CD4-positive, alpha-beta T cell treated with Interleukin-15 for 1 hour (primary cell): ENCODE results near the gene ASH1L.
"Not testable (repeated sequence)": the region's sequence is repeated elsewhere in the genome, so short reads cannot be mapped to it uniquely, and the experiment has no call there.

Experiments used
- DNase-seq: peaks from one replicate; pipeline ENCODE4 v3.0.0-alpha.2; 2020

ASH1L gene

DNA sequence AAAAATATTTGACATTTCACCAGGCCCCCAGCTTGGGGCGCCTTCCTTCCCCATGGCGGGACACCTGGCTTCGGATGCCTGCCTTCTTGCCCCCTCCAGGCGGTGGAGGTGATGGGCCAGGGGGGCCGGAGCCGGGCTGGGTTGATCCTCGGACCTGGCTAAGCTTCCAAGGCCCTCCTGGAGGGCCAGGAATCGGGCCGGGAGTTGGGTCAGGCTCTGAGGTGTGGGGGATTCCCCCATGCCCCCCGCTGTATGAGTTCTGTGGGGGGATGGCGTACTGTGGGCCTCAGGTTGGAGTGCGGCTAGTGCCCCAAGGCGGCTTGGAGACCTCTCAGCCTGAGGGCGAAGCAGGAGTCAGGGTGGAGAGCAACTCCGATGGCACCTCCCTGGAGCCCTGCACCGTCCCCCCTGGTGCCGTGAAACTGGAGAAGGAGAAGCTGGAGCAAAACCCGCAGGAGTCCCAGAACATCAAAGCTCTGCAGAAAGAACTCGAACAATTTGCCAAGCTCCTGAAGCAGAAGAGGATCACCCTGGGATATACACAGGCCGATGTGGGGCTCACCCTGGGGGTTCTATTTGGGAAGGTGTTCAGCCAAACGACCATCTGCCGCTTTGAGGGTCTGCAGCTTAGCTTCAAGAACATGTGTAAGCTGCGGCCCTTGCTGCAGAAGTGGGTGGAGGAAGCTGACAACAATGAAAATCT is 129.3 kb downstream of the ASH1L start:
- DNase-seq = not testable (repeated sequence)

DNA sequence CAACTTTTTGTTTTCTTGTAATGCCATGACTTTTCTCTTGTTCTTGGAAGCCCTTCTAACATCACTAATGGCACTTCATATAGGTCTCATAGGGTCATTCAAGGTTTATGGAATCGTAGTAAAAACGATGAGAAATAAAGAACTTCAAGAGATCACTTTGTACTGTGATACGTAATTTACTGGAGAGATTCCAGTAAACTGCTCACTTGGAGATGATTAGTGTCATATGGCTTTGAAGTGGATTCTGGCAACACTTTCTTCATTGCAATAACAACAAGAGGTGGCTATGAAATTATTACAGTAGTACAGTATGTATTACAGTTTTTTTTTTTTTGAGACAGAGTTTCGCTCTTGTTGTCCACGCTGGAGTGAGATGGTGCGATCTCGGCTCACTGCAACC is 138.5 kb downstream of the ASH1L start:
- no peak for DNase-seq

DNA sequence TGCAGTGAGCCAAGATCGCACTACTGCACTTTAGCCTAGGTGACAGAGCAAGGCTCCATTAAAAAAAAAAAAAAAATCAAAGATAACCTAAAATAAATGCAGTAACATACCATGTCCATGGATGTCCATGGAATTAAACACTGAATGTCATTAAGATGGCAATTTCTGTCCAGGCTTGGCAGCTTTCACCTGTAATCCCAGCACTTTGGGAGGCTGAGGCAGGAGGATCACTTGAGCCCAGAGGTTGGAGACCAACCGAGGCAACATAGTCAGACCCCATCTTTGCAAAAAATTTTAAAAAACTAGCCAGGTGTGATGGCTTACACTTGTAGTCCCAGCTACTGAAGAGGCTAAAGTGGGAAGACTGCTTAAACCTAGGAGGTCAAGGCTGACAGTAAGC is 141.8 kb downstream of the ASH1L start:
- no peak for DNase-seq

DNA sequence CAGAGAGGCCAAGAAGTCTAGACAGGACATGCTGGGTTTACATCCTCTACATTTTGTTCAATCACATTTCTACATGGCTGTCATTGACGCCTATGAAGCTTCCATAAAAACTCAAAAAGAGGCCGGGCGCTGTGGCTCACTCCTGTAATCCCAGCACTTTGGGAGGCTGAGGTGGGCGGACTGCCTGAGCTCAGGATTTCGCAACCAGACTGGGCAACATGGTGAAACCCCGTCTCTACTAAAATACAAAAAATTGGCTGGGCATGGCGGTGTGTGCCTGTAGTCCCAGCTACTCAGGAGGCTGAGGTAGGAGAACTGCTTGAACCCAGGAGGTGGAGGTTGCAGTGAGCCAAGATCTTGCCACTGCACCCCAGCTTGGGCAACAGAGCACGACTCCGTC is 150.8 kb downstream of the ASH1L start:
- DNase-seq = not testable (repeated sequence)

DNA sequence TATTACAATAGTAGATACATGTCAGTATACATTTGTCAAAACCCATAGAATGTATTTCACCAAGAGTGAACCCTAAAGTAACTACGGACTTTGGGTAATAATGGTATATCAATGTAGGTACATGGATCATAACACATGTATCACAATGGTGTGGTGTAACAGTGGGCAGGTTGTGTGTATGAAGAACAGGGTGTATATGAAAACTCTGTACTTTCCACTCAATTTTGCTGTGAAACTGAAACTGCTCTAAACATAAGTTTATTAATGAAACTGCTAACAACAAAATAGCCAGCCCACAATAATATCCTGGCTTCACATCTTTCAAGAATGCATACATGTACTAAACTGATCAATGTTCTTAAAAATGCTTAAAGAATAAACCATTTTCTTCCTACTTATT is 151.7 kb downstream of the ASH1L start:
- no peak for DNase-seq

DNA sequence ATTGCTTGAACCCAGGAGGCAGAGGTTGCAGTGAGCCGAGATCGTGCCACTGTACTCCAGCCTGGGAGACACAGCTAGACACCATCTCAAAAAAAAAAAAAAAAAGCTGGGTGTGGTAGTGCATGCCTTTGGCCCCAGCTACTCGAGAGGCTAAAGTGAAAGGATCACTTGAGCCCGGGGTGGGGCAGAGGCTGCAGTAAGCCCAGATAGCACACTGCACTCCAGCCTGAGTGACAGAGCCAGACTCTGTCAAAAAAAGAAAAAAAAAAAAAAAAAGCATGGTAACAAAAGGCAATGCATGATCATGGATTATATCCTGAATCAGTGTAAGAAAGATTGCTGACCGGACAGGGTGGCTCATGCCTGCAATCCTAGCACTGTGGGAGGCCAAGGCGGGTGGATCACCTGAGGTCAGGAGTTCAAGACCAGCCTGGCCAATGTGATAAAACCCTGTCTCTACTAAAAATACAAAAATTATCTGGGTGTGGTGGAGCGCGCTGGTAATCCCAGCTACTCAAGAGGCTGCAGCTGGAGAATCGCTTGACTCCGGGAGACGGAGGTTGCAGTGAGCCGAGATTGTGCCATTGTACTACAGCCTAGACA is 165.6 kb downstream of the ASH1L start:
- DNase-seq = no peak

DNA sequence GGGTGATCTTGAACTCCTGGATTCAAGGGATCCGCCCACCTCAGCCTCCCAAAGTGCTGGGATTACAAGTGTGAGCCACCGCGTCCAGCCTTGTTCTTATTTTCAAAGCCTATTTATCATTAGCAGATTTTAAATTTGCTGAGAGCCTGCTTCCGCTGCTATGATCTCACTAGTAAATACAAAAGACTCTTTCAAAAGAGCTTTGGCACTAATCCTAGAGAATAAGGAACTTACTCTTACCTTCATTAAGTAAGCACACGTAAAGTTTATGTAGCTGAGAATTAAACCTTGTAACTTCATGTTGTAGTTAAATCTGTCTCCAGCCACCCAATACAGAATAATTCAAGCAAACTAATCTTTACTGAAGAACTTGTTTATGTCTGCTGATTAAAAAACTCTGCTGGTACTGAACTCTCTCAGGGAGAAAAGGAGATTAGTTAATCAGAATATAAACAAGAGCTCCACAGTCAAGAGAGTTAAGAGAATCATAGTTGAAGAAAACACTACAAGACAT is 169.6 kb downstream of the ASH1L start:
- DNase-seq = no peak

DNA sequence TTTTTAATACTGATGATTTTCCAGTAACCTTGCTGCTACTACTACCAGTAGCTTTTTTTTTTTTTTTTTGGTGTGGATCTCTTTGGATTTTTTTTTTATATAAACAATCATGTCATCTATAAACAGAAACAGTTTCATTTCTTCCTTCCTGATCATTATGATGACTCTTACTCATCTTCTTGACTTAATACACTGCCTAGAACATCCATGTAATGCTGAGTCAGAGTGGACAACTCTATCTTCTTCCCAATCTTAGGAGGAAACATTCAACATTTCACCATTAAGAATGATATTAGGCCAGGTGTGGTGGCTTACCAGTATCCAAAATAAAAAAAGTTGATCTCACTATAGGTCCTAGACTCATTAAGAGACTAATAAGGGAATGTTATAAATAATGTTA is 172.8 kb downstream of the ASH1L start:
- DNase-seq = no peak

DNA sequence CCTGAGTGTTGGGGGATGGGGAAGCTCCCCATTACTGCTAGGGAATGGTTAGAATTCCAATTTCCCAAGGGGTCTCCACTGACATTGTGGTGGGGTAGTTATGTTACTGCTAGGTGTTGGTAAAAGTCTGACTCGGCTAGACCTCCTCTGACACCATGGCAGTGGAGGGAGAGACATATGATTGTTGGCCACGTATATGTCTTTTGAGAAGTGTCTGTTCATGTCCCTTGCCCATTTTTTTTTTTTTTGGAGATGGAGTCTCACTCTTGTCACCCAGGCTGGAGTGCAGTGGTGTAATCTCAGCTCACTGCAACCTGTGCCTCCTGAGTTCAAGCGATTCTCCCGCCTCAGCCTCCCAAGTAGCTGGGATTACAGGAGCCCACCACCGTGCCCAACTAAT is 176.8 kb downstream of the ASH1L start:
- not testable (repeated sequence) for DNase-seq

DNA sequence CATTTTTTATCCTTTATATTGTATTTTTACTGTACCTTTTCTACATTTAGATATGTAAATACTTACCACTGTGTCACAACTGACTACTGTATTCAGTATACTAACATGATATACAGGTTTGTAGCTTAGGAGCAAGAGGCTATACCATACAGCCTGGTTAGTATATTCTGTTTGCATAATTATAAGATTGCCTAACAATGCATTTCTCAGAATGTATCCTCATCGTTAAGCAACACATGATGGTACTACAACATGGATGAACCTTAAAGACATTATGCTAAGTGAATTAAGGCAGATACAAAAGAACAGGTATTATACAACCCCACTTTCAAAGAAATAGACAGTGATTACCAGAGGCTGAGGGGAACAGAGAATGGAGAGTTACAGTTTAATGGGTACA is 179.2 kb downstream of the ASH1L start:
- no peak for DNase-seq

DNA sequence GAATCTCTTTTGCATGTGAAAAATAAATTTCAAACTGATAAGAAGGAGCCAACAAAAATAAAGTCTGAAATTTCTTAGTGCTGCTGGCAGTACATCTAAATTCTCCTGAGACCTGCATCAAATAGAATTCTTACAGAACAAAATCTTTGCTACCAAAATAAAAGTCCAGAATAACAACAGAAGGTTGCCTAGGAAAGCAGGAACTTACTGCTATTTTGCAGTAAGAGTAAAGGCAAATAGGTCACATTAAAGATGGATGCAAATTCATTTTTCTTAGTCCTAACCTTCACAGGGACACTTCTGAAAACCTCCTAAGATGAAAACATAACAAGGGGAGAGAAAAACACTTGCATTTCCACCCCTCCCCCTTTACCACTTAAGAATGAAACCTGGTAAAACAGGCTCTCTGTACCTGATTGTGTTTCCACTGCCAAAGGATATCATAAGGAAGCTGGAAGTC is 182.9 kb downstream of the ASH1L start:
- no peak for DNase-seq

DNA sequence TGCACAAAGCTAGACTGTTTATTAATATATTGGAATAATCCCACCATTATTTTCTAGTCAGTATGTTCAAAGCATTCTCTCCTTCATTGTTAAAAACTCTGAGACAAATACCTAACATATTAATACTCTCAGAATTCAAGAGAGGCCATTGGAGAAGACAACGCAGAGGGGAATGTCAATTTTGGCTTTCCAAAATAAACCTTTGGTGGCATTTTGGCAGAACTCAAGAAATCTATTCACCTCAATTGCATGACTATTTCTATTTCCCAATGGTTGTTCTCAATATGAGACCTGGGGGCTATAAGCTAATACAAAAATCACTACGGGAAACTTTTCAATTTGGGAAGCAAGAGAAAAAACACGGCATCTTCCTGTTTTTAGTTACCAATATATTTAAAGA is 183.4 kb downstream of the ASH1L start:
- no peak for DNase-seq

DNA sequence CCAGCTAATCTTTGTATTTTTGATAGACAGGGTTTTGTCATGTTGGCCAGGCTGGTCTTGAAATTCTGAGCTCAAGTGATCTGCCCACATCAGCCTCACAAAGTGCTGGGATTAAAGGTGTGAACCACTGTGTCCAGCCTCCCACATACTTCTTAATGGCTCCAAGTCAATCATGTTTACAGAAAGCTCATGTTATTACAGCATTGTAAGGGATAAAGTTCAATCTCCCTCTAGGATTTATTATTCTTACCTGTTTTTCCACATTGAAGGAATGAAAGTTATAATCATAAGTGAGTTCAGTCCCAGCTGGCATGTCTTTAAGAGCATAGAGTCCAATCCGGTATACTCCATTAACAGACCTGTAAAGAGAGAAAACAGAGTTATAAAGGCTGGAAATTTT is 202.6 kb downstream of the ASH1L start:
- no peak for DNase-seq

DNA sequence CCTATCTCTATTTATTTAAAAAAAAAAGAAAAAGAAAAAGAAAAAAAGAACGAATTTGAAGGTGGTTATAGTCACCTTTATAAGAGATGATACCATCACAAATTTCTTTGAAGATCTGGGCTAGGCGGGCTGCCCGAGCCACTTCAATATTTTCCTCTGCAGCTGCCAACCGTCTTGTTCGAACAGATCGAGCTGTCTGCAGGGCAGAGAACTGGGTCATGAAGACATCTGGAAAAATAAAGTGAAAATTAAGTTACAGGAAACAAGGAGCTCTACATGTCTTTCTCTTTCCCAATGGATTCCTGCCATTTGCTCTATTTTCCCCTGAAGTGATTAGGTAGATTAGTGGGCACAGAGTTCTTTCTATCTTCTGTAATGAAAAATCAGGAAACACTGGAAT is 210.0 kb downstream of the ASH1L start:
- no peak for DNase-seq

DNA sequence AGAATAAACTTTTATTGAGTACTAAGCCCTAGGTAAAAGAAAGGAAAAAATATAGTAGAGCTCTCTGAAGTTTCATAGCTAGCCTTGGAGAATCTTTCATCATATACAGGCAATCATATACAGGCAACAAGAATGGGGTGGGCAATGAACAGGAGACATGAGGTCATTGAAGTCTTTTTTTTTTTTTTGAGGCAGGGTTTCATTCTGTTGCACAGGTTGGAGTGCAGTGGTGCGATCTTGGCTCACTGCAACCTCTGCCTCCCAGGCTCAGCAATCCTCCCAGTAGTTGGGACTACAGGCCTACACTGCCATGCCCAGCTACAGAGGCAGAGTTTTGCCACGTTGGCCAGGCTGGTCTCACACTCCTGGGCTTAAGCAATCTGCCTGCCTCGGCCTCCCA is 219.8 kb downstream of the ASH1L start:
- no peak for DNase-seq

DNA sequence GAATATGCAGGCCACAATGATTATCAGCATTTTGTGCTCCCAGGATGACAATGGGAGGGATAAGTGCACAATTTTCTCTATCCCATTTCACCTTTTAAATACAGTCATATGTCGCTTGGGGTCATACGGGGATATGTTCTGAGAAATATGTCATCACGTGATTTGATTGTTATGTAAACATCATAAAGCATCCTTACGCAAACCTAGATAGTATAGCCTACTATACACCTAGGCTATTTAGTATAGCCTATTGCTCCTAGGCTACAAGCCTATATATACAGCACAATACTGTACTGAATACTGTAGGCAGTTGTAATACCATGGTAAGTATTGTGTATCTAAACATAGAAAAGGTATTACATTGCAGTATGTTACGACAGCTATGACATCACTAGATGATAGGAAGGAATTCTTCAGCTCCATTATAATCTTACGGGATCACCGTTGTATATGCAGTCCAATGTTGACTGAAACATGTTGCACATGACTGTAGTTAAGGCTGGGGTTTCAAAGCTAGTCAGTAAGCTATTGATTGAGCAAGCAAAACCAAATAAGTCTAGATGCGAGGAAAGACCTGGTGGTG is 223.0 kb downstream of the ASH1L start:
- DNase-seq = no peak

DNA sequence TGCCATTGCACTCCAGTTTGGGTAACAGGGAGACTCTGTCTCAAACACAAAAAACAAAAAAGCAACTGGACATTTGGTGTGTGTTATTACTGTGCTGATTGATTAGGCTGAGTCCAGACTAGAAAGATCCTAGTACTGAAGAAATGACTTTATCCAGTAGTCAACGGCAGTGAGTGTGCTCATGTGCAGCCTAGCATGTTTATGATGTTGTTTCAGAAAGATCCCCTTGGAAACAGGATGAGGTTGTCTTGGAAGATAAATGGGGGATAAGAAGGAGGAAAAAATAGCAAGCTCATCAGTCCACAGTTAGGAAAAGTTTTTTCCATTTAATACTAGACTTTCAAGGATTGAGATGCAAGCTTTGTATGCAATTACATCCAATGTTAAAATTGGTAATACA is 227.6 kb downstream of the ASH1L start:
- DNase-seq = no peak

DNA sequence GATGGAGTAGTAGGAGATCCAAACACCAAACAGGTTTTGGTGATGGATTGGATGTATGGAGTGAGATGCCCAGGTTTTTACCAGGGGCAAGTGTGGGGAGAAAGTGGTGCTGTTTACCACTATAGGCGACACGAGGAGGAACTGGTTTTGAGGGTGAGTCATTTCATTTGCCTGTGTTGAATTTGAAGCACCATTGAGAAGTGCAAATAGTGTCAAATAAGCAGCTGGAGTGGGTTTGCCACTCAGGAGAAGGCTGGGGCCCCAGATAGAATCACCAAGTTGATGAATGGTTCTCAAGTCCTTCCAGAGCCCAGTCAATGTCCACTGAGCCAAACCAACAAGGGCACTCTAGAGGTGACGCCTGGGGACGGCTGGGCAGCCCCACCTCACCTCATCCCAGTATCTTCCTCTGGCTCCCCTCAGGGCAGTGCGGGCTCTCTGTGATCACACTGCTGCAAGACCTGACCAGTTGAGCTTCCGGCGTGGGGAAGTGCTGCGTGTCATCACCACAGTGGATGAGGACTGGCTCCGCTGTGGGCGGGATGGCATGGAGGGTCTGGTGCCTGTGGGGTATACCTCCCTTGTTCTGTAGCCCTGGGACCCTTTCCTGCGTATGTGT is 232.5 kb downstream of the ASH1L start:
- no peak for DNase-seq

DNA sequence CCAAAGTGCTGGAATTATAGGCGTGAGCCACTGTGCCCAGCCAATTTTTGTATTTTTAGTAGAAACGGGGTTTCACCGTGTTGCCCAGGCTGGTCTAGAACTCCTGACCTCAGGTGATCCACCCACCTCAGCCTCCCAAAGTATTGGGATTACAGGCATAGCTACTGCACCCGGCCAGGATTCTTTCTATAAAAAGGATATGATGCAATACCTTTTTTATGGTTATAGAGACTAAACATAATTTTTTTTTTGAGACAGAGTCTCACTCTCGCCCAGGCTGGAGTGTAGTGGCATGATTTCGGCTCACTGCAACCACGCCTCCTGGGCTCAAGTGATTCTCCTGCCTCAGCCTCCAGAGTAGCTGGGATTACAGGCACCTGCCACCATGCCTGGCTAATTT is 233.7 kb downstream of the ASH1L start:
- not testable (repeated sequence) for DNase-seq

DNA sequence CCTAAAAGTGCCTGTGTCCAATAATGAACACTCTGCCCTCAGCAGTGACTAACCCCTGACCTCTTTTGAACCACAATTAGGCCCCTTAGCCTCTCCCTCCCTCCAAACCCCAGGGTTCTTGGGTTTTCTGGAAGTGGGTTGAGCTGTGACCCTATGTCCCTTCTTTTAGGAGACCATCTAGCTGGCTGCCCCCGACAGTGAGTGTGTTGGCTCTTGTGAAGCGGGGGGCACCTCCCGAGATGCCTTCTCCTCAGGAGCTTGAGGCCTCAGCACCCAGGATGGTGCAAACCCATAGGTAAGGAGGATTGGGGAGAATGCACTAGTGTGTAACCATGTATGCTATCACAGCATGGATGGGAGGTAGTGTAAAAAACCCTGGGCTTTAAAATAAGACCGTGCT is 234.6 kb downstream of the ASH1L start:
- no peak for DNase-seq

DNA sequence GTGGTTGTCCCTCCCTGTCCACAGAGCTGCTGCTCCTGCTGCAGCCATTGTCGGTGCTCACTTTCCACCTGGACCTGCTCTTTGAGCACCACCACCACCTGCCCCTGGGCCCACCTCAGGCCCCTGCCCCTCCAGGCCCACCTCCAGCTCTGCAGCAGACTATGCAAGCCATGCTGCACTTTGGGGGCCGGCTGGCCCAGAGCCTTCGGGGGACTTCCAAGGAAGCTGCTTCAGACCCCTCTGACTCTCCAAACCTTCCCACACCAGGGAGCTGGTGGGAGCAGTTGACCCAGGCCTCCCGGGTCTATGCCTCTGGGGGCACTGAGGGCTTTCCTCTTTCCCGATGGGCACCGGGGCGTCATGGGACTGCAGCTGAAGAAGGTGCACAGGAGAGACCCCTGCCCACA is 236.0 kb downstream of the ASH1L start:
- no peak for DNase-seq

DNA sequence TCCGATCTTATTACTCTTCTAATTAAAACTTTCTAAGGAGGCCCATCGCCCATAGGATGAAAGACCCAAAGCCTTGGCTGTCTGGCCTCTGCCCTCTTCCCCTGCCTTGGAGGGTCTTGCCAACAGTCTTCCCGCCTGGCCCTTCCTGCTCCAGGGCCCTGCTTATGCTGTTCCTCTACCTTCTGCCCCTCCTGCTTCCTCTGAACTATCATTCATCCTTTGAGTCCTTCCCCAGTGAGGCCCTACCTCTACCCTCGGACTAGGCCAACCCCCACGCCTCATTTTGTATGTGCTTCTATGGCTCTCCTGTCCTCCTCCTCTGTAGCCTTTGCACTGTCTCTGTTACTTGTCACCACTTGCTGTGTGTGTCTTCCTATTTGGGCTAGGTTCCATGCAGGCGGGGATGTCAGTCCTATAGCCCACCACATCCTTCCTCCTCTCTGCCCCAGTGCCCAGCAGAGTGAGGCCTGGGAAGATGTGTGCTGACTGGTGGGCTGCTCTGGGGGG is 236.5 kb downstream of the ASH1L start:
- DNase-seq = no peak

DNA sequence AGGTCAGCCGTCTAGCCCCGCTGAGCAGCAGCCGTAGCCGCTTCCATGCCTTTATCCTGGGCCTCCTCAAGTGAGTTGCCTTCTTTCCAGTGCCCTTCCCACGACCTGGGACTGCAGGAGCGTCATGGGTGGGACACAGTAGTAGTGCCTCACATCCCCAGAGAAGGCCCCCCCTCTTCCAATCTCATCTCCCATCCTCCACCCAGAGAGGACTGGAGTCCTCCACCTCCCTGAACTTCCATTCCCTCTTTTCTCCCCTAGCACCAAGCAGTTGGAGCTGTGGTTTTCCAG is 237.1 kb downstream of the ASH1L start:
- DNase-seq = no peak
